HepG2 (cell line): ENCODE results near the gene SPTBN2. TPM values are rescaled to one million over a fixed set of nuclear protein-coding genes. Genes with fewer than 3 reads are reported as not detected.

Experiments
- BORCS8-MEF2B ChIP-seq: sonication (generic); formaldehyde crosslinking; IDR thresholded peaks from 2 replicates; pipeline ENCODE4 v1.8.0; 2022; ENCODE audit warnings: mild to moderate bottlenecking, missing genetic modification reagents
- CAMTA2 ChIP-seq: sonication (generic); formaldehyde crosslinking; IDR thresholded peaks from 2 replicates; pipeline ENCODE4 v1.4.0; 2020; ENCODE audit warnings: mild to moderate bottlenecking, missing genetic modification reagents, borderline replicate concordance
- CENPX ChIP-seq: sonication (generic); formaldehyde crosslinking; IDR thresholded peaks from 2 replicates; pipeline ENCODE4 v1.9.0; 2021; ENCODE audit warnings: mild to moderate bottlenecking, missing genetic modification reagents, moderate library complexity
- DPF2 ChIP-seq: sonication (generic); formaldehyde crosslinking; IDR thresholded peaks from 2 replicates; pipeline ENCODE4 v1.4.0; 2020; ENCODE audit warnings: mild to moderate bottlenecking, low read depth, missing genetic modification reagents, borderline replicate concordance
- LCORL ChIP-seq, 2 experiments: fragments of 450-650 bp in 1 of 2; sonication (generic) in 1 of 2; formaldehyde crosslinking in 1 of 2; IDR thresholded peaks; 2 replicates each; pipeline versions ENCODE4 v1.5.0 to v1.6.1; 2017 to 2020; ENCODE audit warnings: antibody characterized with exemption in 1 of 2, missing genetic modification reagents in 1 of 2
- MAZ ChIP-seq, 2 experiments: sonication (generic) in 1 of 2; formaldehyde crosslinking in 1 of 2; IDR thresholded peaks; 2 replicates each; pipeline versions ENCODE4 v1.5.0 to v1.6.1; 2012 to 2020; ENCODE audit warnings: low read depth in 2 of 2, mild to moderate bottlenecking in 2 of 2, borderline replicate concordance in 1 of 2, improper control_type of control experiment in 1 of 2, low read length in 1 of 2, missing genetic modification reagents in 1 of 2, moderate library complexity in 1 of 2
- MTF2 ChIP-seq: sonication (generic); formaldehyde crosslinking; IDR thresholded peaks from 2 replicates; pipeline ENCODE4 v1.5.0; 2020; ENCODE audit warnings: missing genetic modification reagents, borderline replicate concordance
- NFATC3 ChIP-seq: sonication (generic); formaldehyde crosslinking; IDR thresholded peaks from 2 replicates; pipeline ENCODE4 v1.5.1; 2020; ENCODE audit warnings: mild to moderate bottlenecking, missing genetic modification reagents
- NFKB2 ChIP-seq: sonication (generic); formaldehyde crosslinking; IDR thresholded peaks from 2 replicates; pipeline ENCODE4 v1.4.0; 2020; ENCODE audit warnings: missing genetic modification reagents, borderline replicate concordance
- PAX8 ChIP-seq: sonication (generic); formaldehyde crosslinking; IDR thresholded peaks from 2 replicates; pipeline ENCODE4 v1.8.0; 2022; ENCODE audit warnings: mild to moderate bottlenecking, missing genetic modification reagents, borderline replicate concordance
- RARG ChIP-seq: sonication (generic); formaldehyde crosslinking; IDR thresholded peaks from 2 replicates; pipeline ENCODE4 v1.4.0; 2020; ENCODE audit warnings: low read depth, mild to moderate bottlenecking, missing genetic modification reagents
- ZBTB7A ChIP-seq: sonication (generic); formaldehyde crosslinking; IDR thresholded peaks from 2 replicates; pipeline ENCODE4 v1.8.0; 2022; ENCODE audit warnings: mild to moderate bottlenecking, missing genetic modification reagents
- ZC3H13 ChIP-seq: sonication (generic); formaldehyde crosslinking; IDR thresholded peaks from 2 replicates; pipeline ENCODE4 v1.8.1; 2023; ENCODE audit warnings: mild to moderate bottlenecking, missing genetic modification reagents, moderate library complexity
- ZFP36L2 ChIP-seq: sonication (generic); formaldehyde crosslinking; IDR thresholded peaks from 2 replicates; pipeline ENCODE4 v1.4.0; 2020; ENCODE audit warnings: missing genetic modification reagents
- ZMYM2 ChIP-seq: sonication (generic); formaldehyde crosslinking; IDR thresholded peaks from 2 replicates; pipeline ENCODE4 v1.8.0; 2022; ENCODE audit warnings: mild to moderate bottlenecking, missing genetic modification reagents
- ZMYM3 ChIP-seq: sonication (generic); formaldehyde crosslinking; IDR thresholded peaks from 2 replicates; pipeline ENCODE4 v1.5.1; 2020; ENCODE audit warnings: mild to moderate bottlenecking, missing genetic modification reagents
- ZNF224 ChIP-seq: sonication (generic); formaldehyde crosslinking; IDR thresholded peaks from 2 replicates; pipeline ENCODE4 v1.5.0; 2020; ENCODE audit warnings: mild to moderate bottlenecking, missing genetic modification reagents
- ZNF234 ChIP-seq: sonication (generic); formaldehyde crosslinking; conservative IDR thresholded peaks from 2 replicates; pipeline ENCODE4 v1.5.1; 2020; ENCODE audit warnings: mild to moderate bottlenecking, missing genetic modification reagents
- ZNF547 ChIP-seq: sonication (generic); formaldehyde crosslinking; IDR thresholded peaks from 2 replicates; pipeline ENCODE4 v1.5.1; 2020; ENCODE audit warnings: mild to moderate bottlenecking, missing genetic modification reagents
- ZNF605 ChIP-seq: sonication (generic); formaldehyde crosslinking; IDR thresholded peaks from 2 replicates; pipeline ENCODE4 v1.8.0; 2022; ENCODE audit warnings: mild to moderate bottlenecking, missing genetic modification reagents
- polyA plus RNA-seq, 8 experiments: library from polyadenylated mRNA; depleted of rRNA in 3 of 8; stranded (reverse) in 7 of 8; unstranded in 1 of 8; fragments of >200 nt; fragmentation: Illumina TruSeq in 4 of 8; extraction: Trizol in 4 of 8; gene quantifications; 2 replicates each; pipeline versions ENCODE4 v1.2.1 to v1.2.3, GENCODE V29; 2011 to 2016; ENCODE audit warnings: low read depth in 4 of 8, missing spikeins in 1 of 8, mixed read lengths in 1 of 8; ENCODE audit not compliant: insufficient read depth in 1 of 8
- total RNA-seq, 5 experiments: library from RNA; depleted of rRNA; stranded (reverse); fragments of >200 nt; fragmentation: Illumina TruSeq; extraction: Trizol; gene quantifications; 2 replicates each; pipeline ENCODE4 v1.2.3, GENCODE V29; 2016; ENCODE audit warnings: low read depth in 1 of 5
- TF ChIP-seq, protein P1 (sequence below): IDR thresholded peaks from 2 replicates; pipeline ENCODE4 v1.6.1; 2016; ENCODE audit warnings: missing genetic modification reagents, missing compliant biosample characterization
- TF ChIP-seq, protein P2 (sequence below): sonication (generic); formaldehyde crosslinking; IDR thresholded peaks from 2 replicates; pipeline ENCODE4 v1.5.0; 2020; ENCODE audit warnings: mild to moderate bottlenecking, missing genetic modification reagents
- TF ChIP-seq, protein P3 (sequence below): sonication (generic); formaldehyde crosslinking; IDR thresholded peaks from 2 replicates; pipeline ENCODE4 v1.5.1; 2020; ENCODE audit warnings: mild to moderate bottlenecking, missing genetic modification reagents
- TF ChIP-seq, protein P4 (sequence below): IDR thresholded peaks from 2 replicates; pipeline ENCODE4 v1.6.1; 2016

SPTBN2 gene
- total and polyA plus RNA-seq, 2 of the 13 experiments (the other 11 are each of a cell fraction or from before 2014, with no cell fraction given): 0.65 to 4.0 TPM

DNA sequence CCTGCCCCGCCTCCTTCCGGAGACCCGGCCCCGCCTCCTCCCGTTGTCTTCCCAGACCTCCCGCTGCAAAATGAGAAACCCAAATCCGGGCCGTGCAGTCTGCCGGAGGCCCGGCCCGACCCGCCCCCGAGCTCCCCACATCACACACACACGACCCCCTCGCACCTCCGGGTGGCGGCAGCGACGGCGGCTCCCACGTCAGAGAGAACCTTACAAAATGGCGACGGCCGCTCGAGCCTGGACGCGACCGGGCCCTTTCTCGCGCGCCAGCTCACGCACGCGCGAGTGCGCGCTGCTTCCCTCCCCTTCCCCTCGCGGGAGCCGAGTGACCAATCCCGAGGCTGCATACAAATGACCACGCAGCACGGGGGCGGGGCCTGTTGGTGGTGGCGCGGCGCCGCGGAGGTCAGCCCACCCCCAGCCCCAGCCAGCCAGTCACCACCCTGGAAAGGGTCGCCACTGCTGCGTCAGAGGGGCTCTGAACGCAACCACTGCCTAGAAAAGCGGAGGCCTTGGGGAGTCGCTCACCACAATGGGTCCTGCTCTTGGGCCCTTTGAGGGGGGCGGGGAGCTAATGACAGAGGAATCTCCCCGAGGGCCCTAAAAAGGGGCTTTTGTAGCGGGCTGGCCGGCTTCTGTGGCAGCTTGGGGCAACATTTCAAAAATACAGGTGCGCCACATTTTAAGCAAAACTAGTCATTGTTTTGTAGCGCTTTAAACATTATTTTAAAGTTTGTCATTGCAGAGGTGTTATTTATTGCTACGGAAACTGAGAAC lies 51.2 kb downstream of the SPTBN2 start, which contains the start of gene RBM4B (continued):
- TF ChIP-seq ZFP36L2 (CRISPR knock-in tag) (no peak), RARG (CRISPR knock-in tag) (no peak), ZNF224 (CRISPR knock-in tag) (no peak; the same call in 1 of the 2 replicates), CAMTA2 (0 out of 2 replicates have a peak, but pooled peaks have one; percentile 30), PAX8 (CRISPR knock-in tag) (no peak), BORCS8-MEF2B (CRISPR knock-in tag) (no peak), MAZ (IDR thresholded peaks at IDR 0.05; ENCODE audit: borderline replicate concordance, low read depth, low read length) (peak; percentile 31; the same call in 1 of the 2 replicates), MAZ (CRISPR knock-in tag; IDR thresholded peaks at IDR 0.05; ENCODE audit: low read depth) (no peak), ZNF605 (CRISPR knock-in tag) (peak; percentile 93), ZNF547 (CRISPR knock-in tag) (peak; percentile 68; the same call in 1 of the 2 replicates), ZNF234 (0 out of 2 replicates have a peak, but pooled peaks have one; percentile 14), MTF2 (CRISPR knock-in tag) (no peak), NFATC3 (no peak), ZMYM2 (no peak; the same call in 1 of the 2 replicates), NFKB2 (CRISPR knock-in tag) (0 out of 2 replicates have a peak, but pooled peaks have one; percentile 2), ZMYM3 (CRISPR knock-in tag) (no peak), CENPX (CRISPR knock-in tag) (no peak), ZC3H13 (CRISPR knock-in tag) (peak; percentile 96; the same call in 1 of the 2 replicates), ZBTB7A (CRISPR knock-in tag) (peak; percentile 46; the same call in 1 of the 2 replicates), LCORL (IDR thresholded peaks at IDR 0.05) (no peak), LCORL (CRISPR knock-in tag; IDR thresholded peaks at IDR 0.05) (peak; percentile 56), DPF2 (no peak)
- TF ChIP-seq, protein P1, sequence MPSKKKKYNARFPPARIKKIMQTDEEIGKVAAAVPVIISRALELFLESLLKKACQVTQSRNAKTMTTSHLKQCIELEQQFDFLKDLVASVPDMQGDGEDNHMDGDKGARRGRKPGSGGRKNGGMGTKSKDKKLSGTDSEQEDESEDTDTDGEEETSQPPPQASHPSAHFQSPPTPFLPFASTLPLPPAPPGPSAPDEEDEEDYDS (CRISPR knock-in tag): peak; percentile 97
- TF ChIP-seq, protein P2, sequence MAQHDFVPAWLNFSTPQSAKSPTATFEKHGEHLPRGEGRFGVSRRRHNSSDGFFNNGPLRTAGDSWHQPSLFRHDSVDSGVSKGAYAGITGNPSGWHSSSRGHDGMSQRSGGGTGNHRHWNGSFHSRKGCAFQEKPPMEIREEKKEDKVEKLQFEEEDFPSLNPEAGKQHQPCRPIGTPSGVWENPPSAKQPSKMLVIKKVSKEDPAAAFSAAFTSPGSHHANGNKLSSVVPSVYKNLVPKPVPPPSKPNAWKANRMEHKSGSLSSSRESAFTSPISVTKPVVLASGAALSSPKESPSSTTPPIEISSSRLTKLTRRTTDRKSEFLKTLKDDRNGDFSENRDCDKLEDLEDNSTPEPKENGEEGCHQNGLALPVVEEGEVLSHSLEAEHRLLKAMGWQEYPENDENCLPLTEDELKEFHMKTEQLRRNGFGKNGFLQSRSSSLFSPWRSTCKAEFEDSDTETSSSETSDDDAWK (CRISPR knock-in tag): no peak
- TF ChIP-seq, protein P3, sequence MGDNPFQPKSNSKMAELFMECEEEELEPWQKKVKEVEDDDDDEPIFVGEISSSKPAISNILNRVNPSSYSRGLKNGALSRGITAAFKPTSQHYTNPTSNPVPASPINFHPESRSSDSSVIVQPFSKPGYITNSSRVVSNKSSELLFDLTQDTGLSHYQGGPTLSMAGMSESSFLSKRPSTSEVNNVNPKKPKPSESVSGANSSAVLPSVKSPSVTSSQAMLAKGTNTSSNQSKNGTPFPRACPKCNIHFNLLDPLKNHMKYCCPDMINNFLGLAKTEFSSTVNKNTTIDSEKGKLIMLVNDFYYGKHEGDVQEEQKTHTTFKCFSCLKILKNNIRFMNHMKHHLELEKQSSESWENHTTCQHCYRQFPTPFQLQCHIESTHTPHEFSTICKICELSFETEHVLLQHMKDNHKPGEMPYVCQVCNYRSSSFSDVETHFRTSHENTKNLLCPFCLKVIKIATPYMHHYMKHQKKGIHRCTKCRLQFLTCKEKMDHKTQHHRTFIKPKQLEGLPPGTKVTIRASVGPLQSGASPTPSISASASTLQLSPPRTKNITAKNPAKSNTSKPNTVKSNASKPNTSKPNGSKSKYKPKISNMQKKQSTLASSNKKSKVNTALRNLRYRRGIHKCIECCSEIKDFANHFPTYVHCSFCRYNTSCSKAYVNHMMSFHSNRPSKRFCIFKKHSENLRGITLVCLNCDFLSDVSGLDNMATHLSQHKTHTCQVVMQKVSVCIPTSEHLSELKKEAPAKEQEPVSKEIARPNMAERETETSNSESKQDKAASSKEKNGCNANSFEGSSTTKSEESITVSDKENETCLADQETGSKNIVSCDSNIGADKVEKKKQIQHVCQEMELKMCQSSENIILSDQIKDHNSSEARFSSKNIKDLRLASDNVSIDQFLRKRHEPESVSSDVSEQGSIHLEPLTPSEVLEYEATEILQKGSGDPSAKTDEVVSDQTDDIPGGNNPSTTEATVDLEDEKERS: peak; percentile 66; the same call in 1 of the 2 replicates
- TF ChIP-seq, protein P4, sequence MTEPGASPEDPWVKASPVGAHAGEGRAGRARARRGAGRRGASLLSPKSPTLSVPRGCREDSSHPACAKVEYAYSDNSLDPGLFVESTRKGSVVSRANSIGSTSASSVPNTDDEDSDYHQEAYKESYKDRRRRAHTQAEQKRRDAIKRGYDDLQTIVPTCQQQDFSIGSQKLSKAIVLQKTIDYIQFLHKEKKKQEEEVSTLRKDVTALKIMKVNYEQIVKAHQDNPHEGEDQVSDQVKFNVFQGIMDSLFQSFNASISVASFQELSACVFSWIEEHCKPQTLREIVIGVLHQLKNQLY: no peak
